Lung (tissue), 16 donors: ENCODE measurements around the gene CTDSPL. TPM values are rescaled to one million over a fixed set of nuclear protein-coding genes. Genes with fewer than 3 reads are reported as not detected.

Experiments
- ATAC-seq: fragments of 200-7000 bp; cut with Tn5 transposase; one replicate; pipeline ENCODE4 v1.9.1; 2020; ENCODE audit warnings: moderate number of reproducible peaks; ENCODE audit not compliant: insufficient read depth, low FRiP score
- DNase-seq, 3 donors: peaks; one replicate each; pipeline ENCODE4 v3.0.0-alpha.2; 2013 to 2017
- H3K27ac ChIP-seq, 2 donors: one replicate each; pipeline ENCODE4 v1.5.1; 2013; ENCODE audit warnings: mild to moderate bottlenecking in 2 of 2, moderate library complexity in 2 of 2, control low read depth in 1 of 2, inconsistent platforms in 1 of 2, low read depth in 1 of 2, low read length in 1 of 2
- H3K27me3 ChIP-seq, 3 donors: one replicate each; pipeline ENCODE4 v1.5.1; 2013; ENCODE audit warnings: low read length in 2 of 3; ENCODE audit not compliant: control insufficient read depth in 3 of 3, insufficient read depth in 3 of 3
- H3K36me3 ChIP-seq, 4 donors: one replicate each; pipeline ENCODE4 v1.5.1; 2013; ENCODE audit warnings: low read length in 4 of 4, mild to moderate bottlenecking in 1 of 4, moderate library complexity in 1 of 4; ENCODE audit not compliant: control insufficient read depth in 4 of 4, insufficient read depth in 4 of 4
- H3K4me1 ChIP-seq, 5 donors: one replicate each; pipeline ENCODE4 v1.5.1; 2013; ENCODE audit warnings: low read length in 5 of 5, mild to moderate bottlenecking in 2 of 5, moderate library complexity in 1 of 5; ENCODE audit not compliant: control insufficient read depth in 5 of 5, insufficient read depth in 5 of 5
- H3K4me3 ChIP-seq: one replicate; pipeline ENCODE4 v1.5.1; 2013; ENCODE audit warnings: mild to moderate bottlenecking, control low read depth, moderate library complexity
- H3K9ac ChIP-seq, 2 donors: one replicate each; pipeline ENCODE4 v1.5.1; 2013; ENCODE audit warnings: low read length in 2 of 2, control low read depth in 1 of 2; ENCODE audit not compliant: insufficient read depth in 1 of 2
- H3K9me3 ChIP-seq, 4 donors: one replicate each; pipeline ENCODE4 v1.5.1; 2013; ENCODE audit warnings: low read length in 3 of 4, mild to moderate bottlenecking in 1 of 4, moderate library complexity in 1 of 4; ENCODE audit not compliant: control insufficient read depth in 4 of 4, insufficient read depth in 3 of 4
- CTCF ChIP-seq: IDR thresholded peaks from 2 replicates; pipeline ENCODE4 v1.5.1; 2012; ENCODE audit warnings: mild to moderate bottlenecking; ENCODE audit errors: control extremely low read depth, extremely low read depth
- WGBS, 2 donors: extraction: QIAGEN DNeasy Blood & Tissue Kit; methylation state at CpG; one replicate each; pipeline ENCODE4 v1.1.7; 2013; 5-methylcytosine and 5-hydroxymethylcytosine counted together
- long read RNA-seq, 5 donors: transcript quantifications; one replicate each; lab custom pipeline, GENCODE V29; 2026
- polyA plus RNA-seq, 2 donors: library from polyadenylated mRNA; stranded (reverse); fragments of 200-250 nt; gene quantifications; one replicate each; pipeline ENCODE4 v1.2.1, GENCODE V29; 2013
- total RNA-seq, 2 donors: library from RNA; depleted of rRNA in 1 of 2; stranded (reverse); fragments of >200 nt in 1 of 2; gene quantifications; one replicate each; pipeline ENCODE4 v1.2.1, GENCODE V29; 2014 to 2021
- donor health status: control.
- donor health status: control.
- donor health status: Bipolar disorder and iron deficiency.
- donor health status: healthy.
- donor health status: DM: yes; HTN: yes; CAD: no.

The CTDSPL gene
- total RNA-seq (10 to 100 TPM; 52.8 to 79.1 TPM), polyA plus RNA-seq (10 to 100 TPM; 12.5 to 14.2 TPM)
- long read RNA-seq, donor 1, full-length matches to known transcripts: 26 of 91 reads
- long read RNA-seq, donor 1, partial matches to known transcripts: 52 of 91 reads
- long read RNA-seq, donor 1, other reads (novel, unspliced or antisense): 13 of 91 reads
- long read RNA-seq, donor 2, full-length matches to known transcripts: 14 of 14 reads
- long read RNA-seq, donor 2, partial matches to known transcripts: 0 of 14 reads
- long read RNA-seq, donor 2, other reads (novel, unspliced or antisense): 0 of 14 reads
- long read RNA-seq, donor 3, full-length matches to known transcripts: 11 of 43 reads
- long read RNA-seq, donor 3, partial matches to known transcripts: 32 of 43 reads
- long read RNA-seq, donor 3, other reads (novel, unspliced or antisense): 0 of 43 reads
- long read RNA-seq, donor 4, full-length matches to known transcripts: 14 of 23 reads
- long read RNA-seq, donor 4, partial matches to known transcripts: 9 of 23 reads
- long read RNA-seq, donor 4, other reads (novel, unspliced or antisense): 0 of 23 reads
- long read RNA-seq, donor 5, full-length matches to known transcripts: 26 of 57 reads
- long read RNA-seq, donor 5, partial matches to known transcripts: 26 of 57 reads
- long read RNA-seq, donor 5, other reads (novel, unspliced or antisense): 5 of 57 reads

GRCh38 chr3:37861620-37862041 lies at the start of gene CTDSPL:
TSS of gene CTDSPL (plus strand) at chr3:37861880. CDS start at chr3:37862200, 320 bp downstream.
- Histone ChIP-seq H3K4me1 (peaks cover 0 to 30% (median 15%) of the 10 kb centered on the region in 5 donors), H3K27ac (peak within 1 kb of the TSS; percentile 85 to 96), H3K4me3 (peak within 1 kb of the TSS; percentile 83), H3K9ac (peak within 1 kb of the TSS; percentile 69 to 87), H3K9me3 (peaks cover 0 to 2% (median 0%) of the 10 kb centered on the region in 4 donors), H3K36me3 (peaks cover 0 to 5% (median 0%) of the 10 kb centered on the region in 4 donors), H3K27me3 (no peaks in the 10 kb centered on the region)
- DNase-seq: peak; percentile 72 to 84 (median 82)
- WGBS, 2 donors: 1% methylated on average over 25 to 57 of the region's 57 CpGs
- no peak for TF ChIP-seq CTCF
- no peak for ATAC-seq

GRCh38 chr3:37812499-37812896 lies 49.2 kb upstream of the CTDSPL start:
- H3K36me3 ChIP-seq: peaks cover 0 to 21% (median 13%) of the 10 kb centered on the region in 4 donors
- H3K9ac ChIP-seq: no peak overlapping the region
- no peak for TF ChIP-seq CTCF
- DNase-seq: peak in 1 of 3 donors; percentile 87
- H3K9me3 ChIP-seq: peaks cover 0 to 1% (median 0%) of the 10 kb centered on the region in 4 donors
- H3K27me3 ChIP-seq: no peaks in the 10 kb centered on the region
- peaks cover 3 to 36% (median 5%) of the 10 kb centered on the region in 5 donors for H3K4me1 ChIP-seq
- ATAC-seq: no peak
- WGBS, 2 donors: 75 to 88% methylated on average over 4 of the region's 4 CpGs
- peak overlapping the region in 1 of 2 donors; percentile 24 for H3K27ac ChIP-seq
- no peak overlapping the region for H3K4me3 ChIP-seq

- H3K27me3 ChIP-seq: no peaks in the 10 kb centered on the region
- H3K36me3 ChIP-seq: peaks cover 0 to 23% (median 10%) of the 10 kb centered on the region in 4 donors
- H3K4me1 ChIP-seq: peaks cover 3 to 36% (median 5%) of the 10 kb centered on the region in 5 donors
- no peak for TF ChIP-seq CTCF
- ATAC-seq: no peak
- no peak for DNase-seq
- H3K9ac ChIP-seq: no peak overlapping the region
- 57 to 62% methylated on average over 1 of the region's 1 CpG for WGBS, 2 donors
- no peak overlapping the region for H3K27ac ChIP-seq
- peaks cover 0 to 1% (median 0%) of the 10 kb centered on the region in 4 donors for H3K9me3 ChIP-seq
- no peak overlapping the region for H3K4me3 ChIP-seq
Observed at GRCh38 chr3:37813403-37813802, 48.3 kb upstream of the CTDSPL start.
